Activated T-cell treated with anti-CD3 and anti-CD28 coated beads, Interleukin-2, amount 50 U/mL, for 24 hours (primary cell): Measurements from ENCODE around the gene SYAP1.
"Not testable (repeated sequence)": the region's sequence is repeated elsewhere in the genome, so short reads cannot be mapped to it uniquely, and the experiment has no call there.

ENCODE experiments used
- DNase-seq: peaks from one replicate; pipeline ENCODE4 v3.0.0-alpha.2; 2020
- H3K27ac Mint-ChIP-seq: 2 replicates; pipeline ENCODE4 v1.8.0; 2020; ENCODE audit warnings: mild to moderate bottlenecking, mixed read lengths
- H3K27me3 Mint-ChIP-seq: 2 replicates; pipeline ENCODE4 v1.8.0; 2020; ENCODE audit warnings: mixed read lengths
- H3K36me3 Mint-ChIP-seq: 2 replicates; pipeline ENCODE4 v1.8.0; 2020; ENCODE audit warnings: low read depth, mixed read lengths
- H3K4me1 Mint-ChIP-seq: 2 replicates; pipeline ENCODE4 v1.8.0; 2020; ENCODE audit warnings: low read depth, mixed read lengths
- H3K4me3 Mint-ChIP-seq: 2 replicates; pipeline ENCODE4 v1.8.0; 2020; ENCODE audit warnings: mild to moderate bottlenecking, moderate library complexity, mixed read lengths
- H3K9me3 Mint-ChIP-seq: 2 replicates; pipeline ENCODE4 v1.8.0; 2020; ENCODE audit warnings: mixed read lengths

Gene SYAP1

DNA sequence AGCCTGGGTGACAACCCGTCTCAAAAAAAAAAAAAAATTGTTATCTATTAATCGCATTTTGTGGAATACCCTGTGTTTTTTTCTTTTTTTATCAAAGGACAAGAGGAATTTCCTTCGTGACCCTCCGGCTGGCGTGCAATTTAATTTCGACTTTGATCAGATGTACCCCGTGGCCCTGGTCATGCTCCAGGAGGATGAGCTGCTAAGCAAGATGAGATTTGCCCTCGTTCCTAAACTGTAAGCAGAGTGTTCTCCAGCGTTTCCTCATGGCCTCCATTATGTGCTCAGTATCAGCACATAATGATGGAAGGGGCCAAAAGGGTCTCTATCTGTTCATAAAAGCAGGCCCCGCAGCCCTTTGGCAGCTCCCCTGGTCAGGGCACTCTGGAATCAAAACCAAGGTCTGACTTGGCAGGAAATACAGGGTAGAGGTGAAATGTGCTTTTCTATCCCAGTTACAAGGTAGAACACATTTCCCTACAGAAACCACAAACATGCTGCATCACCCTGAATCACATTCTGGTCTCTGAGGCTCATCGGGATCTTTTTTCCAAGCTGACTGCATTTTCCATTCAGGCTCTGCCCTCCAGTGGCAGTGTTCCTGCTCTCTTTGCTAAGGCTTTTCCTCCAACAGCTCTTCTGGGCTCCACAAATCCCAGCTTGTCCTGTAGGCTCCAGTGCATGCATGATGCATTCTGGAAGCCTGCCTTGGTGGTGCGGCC is 24.4 kb downstream of the SYAP1 start:
- H3K4me3 Mint-ChIP-seq = no peak overlapping the region

DNA sequence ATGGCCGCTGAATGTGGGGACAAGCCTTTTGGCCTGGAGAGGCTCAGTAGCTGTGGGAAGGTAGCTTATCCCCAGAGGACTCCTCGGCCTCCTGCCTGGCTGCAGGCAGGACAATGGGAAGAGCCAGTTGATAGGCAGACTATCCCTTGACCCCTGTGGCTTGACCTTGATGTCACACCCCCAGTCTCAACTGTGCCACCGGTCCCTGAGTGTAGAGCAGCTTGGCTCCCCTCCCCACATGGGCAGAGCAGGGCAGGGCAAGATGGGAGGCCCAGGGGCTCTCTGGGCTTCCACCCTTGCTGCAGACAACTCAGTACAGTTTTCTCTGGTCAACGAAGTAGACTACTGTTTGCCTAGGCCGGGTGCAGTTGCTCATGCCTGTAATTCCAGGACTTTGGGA is 25.7 kb downstream of the SYAP1 start:
- DNase-seq = no peak
- Mint-ChIP-seq H3K4me3 (no peak overlapping the region), H3K27ac (no peak overlapping the region), H3K27me3 (no peaks in the 10 kb centered on the region), H3K4me1 (no peaks in the 10 kb centered on the region), H3K36me3 (peaks cover 80% of the 10 kb centered on the region), H3K9me3 (no peaks in the 10 kb centered on the region)

More for the DNA sequence above, 24.4 kb downstream of the SYAP1 start:
- Mint-ChIP-seq H3K27ac (no peak overlapping the region), H3K36me3 (peaks cover 80% of the 10 kb centered on the region), H3K9me3 (no peaks in the 10 kb centered on the region), H3K4me1 (no peaks in the 10 kb centered on the region), H3K27me3 (no peaks in the 10 kb centered on the region)
- DNase-seq = no peak

DNA sequence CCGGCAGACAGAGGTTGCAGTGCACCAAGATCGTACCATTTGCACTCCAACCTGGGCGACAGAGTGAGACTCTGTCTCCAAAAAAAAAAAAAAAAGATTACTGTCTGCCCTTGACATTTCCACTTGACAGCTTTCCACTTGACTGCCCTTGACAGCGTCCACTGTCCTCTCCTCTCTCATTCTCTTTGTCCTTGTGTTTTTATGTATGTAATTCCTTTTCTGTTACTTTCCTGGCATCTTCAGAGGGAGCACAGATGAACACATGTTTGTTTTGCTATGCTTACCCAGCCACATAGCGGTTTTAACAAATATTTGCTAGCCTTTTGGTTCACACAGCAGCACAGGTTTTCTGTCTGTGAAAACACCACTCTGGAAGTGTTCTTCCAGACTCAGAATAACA is 26.2 kb downstream of the SYAP1 start:
- H3K27ac Mint-ChIP-seq = no peak overlapping the region
- H3K4me1 Mint-ChIP-seq = no peaks in the 10 kb centered on the region
- H3K36me3 Mint-ChIP-seq = peaks cover 81% of the 10 kb centered on the region
- no peaks in the 10 kb centered on the region for H3K27me3 Mint-ChIP-seq
- no peak overlapping the region for H3K4me3 Mint-ChIP-seq
- H3K9me3 Mint-ChIP-seq = no peaks in the 10 kb centered on the region
- DNase-seq = no peak

DNA sequence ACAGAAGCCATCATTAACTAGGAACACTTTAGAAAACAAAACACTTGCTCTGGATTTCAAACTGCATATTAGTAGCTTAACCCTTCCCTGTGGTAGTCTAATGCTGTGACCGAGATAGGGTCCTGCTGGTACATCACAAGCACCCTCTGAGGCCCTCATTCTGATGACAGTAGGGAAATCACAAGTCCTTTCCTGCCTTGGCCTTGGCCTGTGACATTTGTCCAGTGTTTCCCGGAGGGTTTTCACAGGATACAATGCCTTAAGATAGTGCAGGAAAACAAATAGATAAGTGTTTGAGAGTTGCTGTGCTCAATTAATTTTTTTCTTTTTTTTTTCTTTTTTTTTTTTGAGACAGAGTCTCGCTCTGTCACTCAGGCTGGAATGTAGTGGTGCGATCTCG is 29.0 kb downstream of the SYAP1 start:
- no peak overlapping the region for H3K4me3 Mint-ChIP-seq
- no peak overlapping the region for H3K27ac Mint-ChIP-seq
- H3K27me3 Mint-ChIP-seq = no peaks in the 10 kb centered on the region
- no peaks in the 10 kb centered on the region for H3K9me3 Mint-ChIP-seq
- no peak for DNase-seq
- H3K4me1 Mint-ChIP-seq = no peaks in the 10 kb centered on the region
- H3K36me3 Mint-ChIP-seq = peaks cover 80% of the 10 kb centered on the region

DNA sequence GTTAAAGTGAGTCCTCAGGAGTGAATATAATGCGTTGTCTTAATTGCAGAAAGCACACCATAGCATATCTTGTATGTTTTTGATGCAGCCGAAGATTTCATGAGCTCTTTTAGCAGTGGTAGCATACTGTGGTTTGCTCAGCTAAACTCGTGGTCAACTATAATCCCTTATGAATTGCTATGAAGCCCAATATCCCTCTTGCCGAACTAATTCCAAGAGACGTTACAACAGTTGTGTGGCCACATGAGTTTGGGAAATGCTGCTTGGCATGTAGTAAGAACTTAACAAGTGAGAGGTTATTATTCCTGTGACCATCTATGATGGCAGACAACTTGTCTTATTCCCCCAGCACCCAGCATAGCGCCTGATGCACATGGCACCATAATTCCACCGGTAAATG is 30.7 kb downstream of the SYAP1 start:
- H3K9me3 Mint-ChIP-seq = no peaks in the 10 kb centered on the region
- no peak overlapping the region for H3K4me3 Mint-ChIP-seq

DNA sequence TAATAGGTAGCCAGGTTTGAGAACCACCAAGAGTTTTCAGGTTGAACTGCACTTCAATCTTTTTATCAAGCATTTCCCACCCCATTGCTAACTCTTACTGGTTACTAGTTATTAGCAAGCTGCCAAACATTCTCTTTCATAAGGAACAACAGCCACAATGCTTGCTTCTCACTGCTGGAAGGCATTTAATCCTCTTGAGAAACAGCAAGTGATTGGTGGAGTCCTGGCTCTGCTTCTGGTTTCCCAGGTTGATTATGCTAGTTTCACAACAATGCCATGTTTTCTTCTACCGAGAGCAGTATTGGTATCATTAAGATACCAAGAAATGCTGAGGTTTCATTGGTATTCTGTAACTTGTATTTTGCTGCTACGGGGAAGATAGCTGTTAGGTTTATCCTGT is 34.6 kb downstream of the SYAP1 start:
- Mint-ChIP-seq H3K27me3 (no peaks in the 10 kb centered on the region), H3K4me1 (no peaks in the 10 kb centered on the region), H3K36me3 (peaks cover 80% of the 10 kb centered on the region), H3K4me3 (no peak overlapping the region), H3K9me3 (no peaks in the 10 kb centered on the region), H3K27ac (no peak overlapping the region)
- no peak for DNase-seq

More for the DNA sequence above, 30.7 kb downstream of the SYAP1 start:
- Mint-ChIP-seq H3K27me3 (no peaks in the 10 kb centered on the region), H3K27ac (no peak overlapping the region), H3K4me1 (no peaks in the 10 kb centered on the region), H3K36me3 (peaks cover 79% of the 10 kb centered on the region)
- DNase-seq = no peak

DNA sequence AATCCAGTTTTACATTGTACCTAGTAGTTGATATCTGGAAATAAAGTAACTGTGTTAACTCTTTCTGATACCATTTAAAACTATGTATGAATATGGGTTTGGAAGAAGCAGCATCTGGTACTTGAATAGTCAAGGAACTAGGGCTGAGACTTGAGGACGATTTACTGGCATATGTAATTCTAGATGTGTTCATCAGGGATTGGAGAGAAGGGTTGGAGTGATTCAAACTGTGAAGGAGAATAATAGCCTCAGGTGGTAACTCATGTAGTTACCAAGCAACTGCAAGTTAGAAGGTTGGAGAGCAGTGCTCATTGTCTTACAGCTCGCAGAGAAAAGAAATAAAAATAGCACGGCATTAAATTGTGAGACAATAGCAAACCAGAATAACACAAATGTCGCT is 37.3 kb downstream of the SYAP1 start:
- Mint-ChIP-seq H3K27me3 (no peaks in the 10 kb centered on the region), H3K9me3 (no peaks in the 10 kb centered on the region), H3K4me3 (no peak overlapping the region), H3K36me3 (peaks cover 79% of the 10 kb centered on the region), H3K4me1 (no peaks in the 10 kb centered on the region), H3K27ac (no peak overlapping the region)
- no peak for DNase-seq

DNA sequence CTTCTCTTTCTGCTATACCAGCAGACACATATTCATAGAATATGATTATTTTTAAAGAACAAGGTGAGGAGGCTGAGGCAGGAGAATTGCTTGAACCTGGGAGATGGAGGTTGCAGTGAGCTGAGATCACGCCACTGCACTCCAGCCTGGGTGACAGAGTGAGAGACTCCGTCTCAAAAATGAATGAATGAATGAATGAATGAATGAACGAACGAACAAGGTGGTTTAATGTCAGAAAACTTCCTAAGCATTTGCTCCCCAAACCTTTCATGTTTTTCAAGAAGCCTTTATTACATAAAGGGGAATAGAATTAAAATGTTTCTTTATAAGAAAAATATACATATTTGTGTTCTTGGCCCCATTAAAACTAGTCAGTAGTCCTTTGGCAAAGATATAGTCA is 42.1 kb downstream of the SYAP1 start:
- not testable (repeated sequence) for H3K9me3 Mint-ChIP-seq, H3K4me3 Mint-ChIP-seq, H3K4me1 Mint-ChIP-seq, DNase-seq, H3K27ac Mint-ChIP-seq, H3K27me3 Mint-ChIP-seq
- peaks cover 49% of the 10 kb centered on the region for H3K36me3 Mint-ChIP-seq

DNA sequence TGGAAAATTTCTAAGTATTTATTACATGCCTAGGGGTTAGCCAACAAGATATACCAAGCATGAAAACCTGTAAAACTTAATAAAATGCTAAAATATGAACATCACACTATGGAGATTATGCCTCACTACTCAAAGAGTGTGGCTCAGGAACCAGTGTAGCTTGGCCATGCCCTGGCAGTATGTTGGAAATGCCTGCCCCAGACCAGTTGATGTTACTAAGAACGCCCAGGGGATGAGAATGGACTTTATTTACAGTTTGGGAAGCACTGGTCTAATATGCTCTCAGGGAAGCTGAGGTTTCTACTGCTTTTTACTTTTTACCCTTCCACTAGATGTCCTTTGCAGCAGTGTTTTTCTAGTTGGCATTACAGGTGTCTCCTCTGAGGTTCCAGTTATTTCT is 43.2 kb downstream of the SYAP1 start:
- Mint-ChIP-seq H3K27me3 (peaks cover 5% of the 10 kb centered on the region), H3K4me3 (no peak overlapping the region), H3K4me1 (no peaks in the 10 kb centered on the region), H3K36me3 (peaks cover 40% of the 10 kb centered on the region), H3K27ac (no peak overlapping the region), H3K9me3 (no peaks in the 10 kb centered on the region)
- no peak for DNase-seq

DNA sequence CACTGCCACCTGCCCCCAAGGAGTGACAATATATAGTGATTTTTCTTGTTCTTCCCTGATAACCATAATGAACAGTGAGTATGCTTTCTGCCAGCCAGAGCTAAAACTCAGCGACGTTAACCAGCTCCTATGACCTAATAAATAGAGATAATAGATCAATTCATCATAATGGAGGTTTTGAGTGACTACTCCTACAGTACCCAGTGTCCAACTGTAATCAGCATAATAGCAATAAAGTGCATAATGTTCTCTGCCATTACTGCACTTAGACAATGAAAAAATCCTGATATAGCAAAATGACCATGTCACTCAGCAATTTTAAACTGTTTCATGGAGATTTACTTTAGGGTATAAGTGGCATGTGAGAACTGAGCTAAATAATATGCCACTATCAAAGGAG is 46.2 kb downstream of the SYAP1 start:
- Mint-ChIP-seq H3K36me3 (peaks cover 16% of the 10 kb centered on the region), H3K9me3 (no peaks in the 10 kb centered on the region), H3K27ac (no peak overlapping the region), H3K27me3 (peaks cover 15% of the 10 kb centered on the region), H3K4me1 (no peaks in the 10 kb centered on the region), H3K4me3 (no peak overlapping the region)
- DNase-seq = no peak

DNA sequence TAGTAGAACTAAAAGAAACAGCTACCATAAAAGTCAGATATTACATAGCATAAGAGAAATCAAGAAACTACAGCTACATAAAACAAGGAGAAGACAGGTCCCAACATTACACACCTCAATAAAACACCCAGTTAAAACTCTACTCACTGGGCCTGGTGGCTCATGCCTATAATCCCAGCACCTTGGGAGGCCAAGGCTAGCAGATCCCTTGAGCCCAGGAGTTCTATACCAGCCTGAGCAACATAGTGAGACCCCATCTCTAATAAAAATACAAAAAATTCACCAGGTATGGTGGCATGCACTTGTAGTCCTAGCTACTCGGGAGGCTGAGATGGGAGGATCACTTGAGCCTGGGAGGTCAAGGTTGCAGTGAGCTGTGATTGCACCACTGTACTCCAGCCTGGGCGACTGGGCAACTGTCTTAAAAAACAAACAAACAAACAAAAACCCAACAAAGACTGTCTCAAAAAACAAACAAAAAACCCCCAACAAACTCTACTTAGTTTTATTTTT is 51.6 kb downstream of the SYAP1 start:
- H3K27me3 Mint-ChIP-seq = peaks cover 15% of the 10 kb centered on the region
- no peak for DNase-seq
- no peaks in the 10 kb centered on the region for H3K9me3 Mint-ChIP-seq
- no peak overlapping the region for H3K4me3 Mint-ChIP-seq
- no peaks in the 10 kb centered on the region for H3K4me1 Mint-ChIP-seq
- no peaks in the 10 kb centered on the region for H3K36me3 Mint-ChIP-seq
- H3K27ac Mint-ChIP-seq = no peak overlapping the region

DNA sequence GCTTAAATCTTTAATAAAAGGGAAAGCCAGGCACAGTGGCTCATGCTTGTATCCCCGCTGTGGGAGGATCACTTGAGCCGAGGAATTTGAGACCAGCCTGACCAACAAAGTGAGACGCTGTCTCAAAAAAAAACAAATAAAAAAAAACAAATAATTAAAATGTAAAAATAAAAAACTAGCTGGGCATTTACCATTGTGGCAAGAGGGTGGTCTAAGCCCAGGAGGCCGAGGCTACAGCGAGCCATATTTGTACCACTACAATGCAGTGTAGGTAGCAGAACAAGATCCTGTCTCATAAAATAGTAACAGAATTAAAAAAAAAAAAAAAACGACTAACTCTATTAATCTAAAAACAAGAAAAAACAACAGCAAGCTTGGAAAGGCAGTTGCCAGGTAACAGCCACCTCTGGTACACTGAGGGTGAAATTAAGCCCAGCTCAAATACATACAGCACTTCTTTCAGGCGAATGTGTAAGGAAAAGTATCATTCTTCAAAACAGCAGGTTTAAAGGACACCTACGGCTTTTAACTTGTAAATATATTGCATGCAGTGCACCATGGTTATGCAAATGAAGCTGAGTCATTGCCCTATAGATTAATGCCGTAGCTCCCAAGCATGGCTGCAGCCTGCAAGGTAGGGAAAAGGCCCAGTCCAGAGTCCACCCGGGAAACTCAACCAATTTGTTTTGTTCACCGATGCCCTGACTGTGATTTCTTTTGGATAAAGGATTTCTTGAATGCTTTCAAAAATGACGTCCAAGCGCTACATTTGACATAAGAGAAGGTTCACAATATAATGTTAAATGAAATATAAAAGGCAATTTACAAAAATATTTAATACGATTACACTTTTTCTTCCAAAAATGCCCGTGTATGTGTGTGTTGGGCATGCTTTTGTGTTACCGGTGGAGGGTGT is 52.3 kb downstream of the SYAP1 start:
- Mint-ChIP-seq H3K4me3 (no peak overlapping the region), H3K4me1 (no peaks in the 10 kb centered on the region), H3K27me3 (peaks cover 15% of the 10 kb centered on the region), H3K36me3 (no peaks in the 10 kb centered on the region), H3K9me3 (no peaks in the 10 kb centered on the region), H3K27ac (peak overlapping the region; percentile 84)
- DNase-seq = no peak

DNA sequence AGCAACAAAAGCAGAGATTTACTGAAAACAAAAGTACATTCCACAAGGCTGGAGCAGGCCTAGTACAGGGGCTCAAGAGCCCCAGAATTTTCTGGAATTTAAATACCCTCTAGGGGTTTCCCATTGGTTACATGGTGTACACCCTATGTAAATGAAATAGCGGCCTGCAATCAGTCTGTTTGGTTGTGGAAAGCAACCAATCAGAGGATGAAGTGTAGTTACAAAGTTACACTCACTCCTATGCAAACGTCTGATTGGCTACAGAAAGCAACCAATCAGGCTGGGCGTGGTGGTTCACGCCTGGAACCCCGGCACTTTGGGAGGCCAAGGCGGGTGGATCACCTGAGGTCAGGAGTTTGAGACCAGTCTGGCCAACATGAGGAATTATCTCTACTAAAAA is 53.0 kb downstream of the SYAP1 start:
- H3K36me3 Mint-ChIP-seq = no peaks in the 10 kb centered on the region
- peaks cover 11% of the 10 kb centered on the region for H3K27me3 Mint-ChIP-seq
- no peaks in the 10 kb centered on the region for H3K4me1 Mint-ChIP-seq
- H3K27ac Mint-ChIP-seq = no peak overlapping the region
- H3K9me3 Mint-ChIP-seq = no peaks in the 10 kb centered on the region
- DNase-seq = no peak
- no peak overlapping the region for H3K4me3 Mint-ChIP-seq

DNA sequence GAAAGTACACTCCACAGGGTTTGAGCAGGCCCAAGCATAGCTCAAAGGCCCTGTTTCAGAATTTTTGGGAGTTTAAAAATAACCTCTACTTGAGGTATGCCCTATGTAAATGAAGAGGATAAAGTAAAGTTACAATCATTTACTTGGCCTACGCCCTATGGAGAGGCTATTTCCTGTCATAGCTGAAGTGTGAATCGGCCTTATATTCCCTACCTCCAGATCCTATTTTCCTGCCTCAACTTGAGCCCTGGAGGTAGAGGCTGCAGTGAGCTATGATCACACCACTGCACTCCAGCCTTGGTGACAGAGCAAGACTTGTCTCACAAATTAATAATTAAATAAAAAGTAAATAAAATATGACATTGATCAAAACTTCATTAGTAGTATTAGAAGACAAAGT is 55.3 kb downstream of the SYAP1 start:
- Mint-ChIP-seq H3K36me3 (no peaks in the 10 kb centered on the region), H3K4me1 (no peaks in the 10 kb centered on the region), H3K27me3 (peaks cover 6% of the 10 kb centered on the region), H3K4me3 (no peak overlapping the region), H3K27ac (no peak overlapping the region), H3K9me3 (no peaks in the 10 kb centered on the region)
- DNase-seq = no peak

DNA sequence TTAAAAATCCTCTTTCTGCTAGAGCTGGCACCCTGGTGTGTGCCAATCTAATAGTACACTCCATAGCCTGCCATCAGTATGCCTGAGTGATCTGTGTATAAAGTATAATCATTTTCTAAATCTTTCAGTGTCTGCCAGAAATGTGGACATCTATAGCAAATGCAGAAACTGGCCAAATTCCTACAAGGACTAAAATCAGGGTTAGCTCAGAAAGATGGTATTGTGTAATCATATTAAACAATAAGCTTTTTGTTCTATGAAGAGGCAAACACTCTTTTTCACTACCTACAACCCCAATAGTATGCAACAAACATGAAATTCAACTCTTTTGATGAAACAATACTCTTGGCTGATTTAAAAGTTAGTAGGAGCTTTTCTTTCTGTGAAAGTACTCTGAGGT is 59.1 kb downstream of the SYAP1 start:
- H3K27me3 Mint-ChIP-seq = peaks cover 12% of the 10 kb centered on the region
- H3K4me1 Mint-ChIP-seq = no peaks in the 10 kb centered on the region
- no peak overlapping the region for H3K4me3 Mint-ChIP-seq
- H3K9me3 Mint-ChIP-seq = no peaks in the 10 kb centered on the region
- H3K36me3 Mint-ChIP-seq = no peaks in the 10 kb centered on the region
- no peak overlapping the region for H3K27ac Mint-ChIP-seq
- DNase-seq = no peak
